NCI-H1417 treated with DMSO at 0.1 percent for 48 hours (cell line): ENCODE measurements around the gene FBXW2.

Source experiments
- DNase-seq: peaks from one replicate; lab custom pipeline; 2025; lab: John Stamatoyannopoulos, UW

The FBXW2 gene

DNA sequence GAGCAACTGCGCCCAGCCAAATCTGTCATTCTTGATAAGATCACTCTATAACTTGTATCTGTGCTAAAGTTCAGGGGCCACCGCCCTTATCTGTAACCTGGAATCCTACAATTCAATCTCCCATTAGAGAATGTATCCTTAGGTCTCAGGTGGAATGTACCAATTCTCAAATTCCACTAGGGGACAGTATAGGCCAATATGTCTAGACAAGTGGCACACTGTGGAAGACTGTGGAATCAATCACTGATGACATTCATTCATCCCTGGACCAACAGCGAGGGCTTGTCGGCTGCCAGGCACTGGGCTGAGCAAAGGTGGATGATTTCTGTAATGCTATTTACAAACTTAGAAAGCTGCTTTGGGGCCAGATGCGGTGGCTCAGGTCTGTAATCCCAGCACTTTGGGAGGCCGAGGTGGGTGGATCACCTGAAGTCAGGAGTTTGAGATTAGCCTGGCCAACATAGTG, 50.2 kb downstream of the FBXW2 start:
- no peak for DNase-seq

DNA sequence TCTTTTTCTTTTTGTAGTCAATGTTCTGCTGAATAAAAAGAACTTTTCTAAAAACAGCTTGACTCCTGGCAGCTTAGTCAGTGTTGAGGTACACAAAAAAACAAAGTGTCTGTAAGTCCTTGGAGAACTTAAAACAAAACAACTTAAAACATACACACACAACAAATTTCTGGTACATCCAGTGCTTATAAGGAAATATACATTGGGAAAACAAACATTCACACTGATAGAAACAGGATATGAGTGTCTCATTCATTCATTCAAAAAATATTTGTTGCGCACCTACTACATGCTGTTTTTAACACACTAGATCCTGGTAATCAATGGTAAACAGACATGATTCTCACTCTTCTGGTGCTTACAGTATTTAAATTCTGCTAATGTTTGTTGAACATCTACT, 51.5 kb downstream of the FBXW2 start:
- DNase-seq = no peak

DNA sequence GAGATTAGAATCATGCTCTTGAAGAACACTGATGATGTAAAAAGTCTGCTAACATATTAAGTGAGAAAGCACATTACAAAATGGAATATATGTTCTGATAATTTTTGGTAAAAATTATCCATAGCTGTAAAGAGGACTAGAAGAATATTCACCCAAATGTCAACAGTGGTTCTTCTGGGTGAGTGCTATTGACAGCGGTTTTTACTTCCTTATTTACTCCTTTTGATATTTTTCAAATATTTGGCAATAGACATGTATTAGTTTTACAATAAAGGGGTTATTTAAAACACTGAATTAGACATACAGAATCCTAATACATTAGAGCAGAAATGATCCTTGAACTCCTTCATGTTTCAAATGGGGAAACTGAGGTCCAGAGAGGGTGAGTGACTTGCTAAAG, 52.0 kb downstream of the FBXW2 start:
- DNase-seq = no peak

DNA sequence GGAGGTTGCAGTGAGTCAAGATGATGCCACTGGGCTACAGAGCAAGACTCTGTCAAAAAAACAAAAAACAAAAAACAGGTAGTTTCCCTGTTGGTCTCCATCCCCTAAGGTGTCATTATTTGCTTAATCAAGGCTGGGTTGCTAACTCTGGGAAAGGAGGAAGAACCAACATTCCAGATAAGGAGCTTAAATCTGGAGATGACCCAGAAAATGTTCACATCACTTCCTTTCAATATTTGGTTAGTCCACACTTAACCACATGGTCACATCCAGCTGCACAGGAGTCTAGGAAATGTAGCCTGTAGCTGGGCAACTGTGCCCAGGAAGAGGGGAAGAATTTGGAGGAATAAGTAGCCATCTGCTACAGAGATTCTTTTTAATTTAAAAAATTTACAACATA, 53.1 kb downstream of the FBXW2 start:
- DNase-seq = no peak

DNA sequence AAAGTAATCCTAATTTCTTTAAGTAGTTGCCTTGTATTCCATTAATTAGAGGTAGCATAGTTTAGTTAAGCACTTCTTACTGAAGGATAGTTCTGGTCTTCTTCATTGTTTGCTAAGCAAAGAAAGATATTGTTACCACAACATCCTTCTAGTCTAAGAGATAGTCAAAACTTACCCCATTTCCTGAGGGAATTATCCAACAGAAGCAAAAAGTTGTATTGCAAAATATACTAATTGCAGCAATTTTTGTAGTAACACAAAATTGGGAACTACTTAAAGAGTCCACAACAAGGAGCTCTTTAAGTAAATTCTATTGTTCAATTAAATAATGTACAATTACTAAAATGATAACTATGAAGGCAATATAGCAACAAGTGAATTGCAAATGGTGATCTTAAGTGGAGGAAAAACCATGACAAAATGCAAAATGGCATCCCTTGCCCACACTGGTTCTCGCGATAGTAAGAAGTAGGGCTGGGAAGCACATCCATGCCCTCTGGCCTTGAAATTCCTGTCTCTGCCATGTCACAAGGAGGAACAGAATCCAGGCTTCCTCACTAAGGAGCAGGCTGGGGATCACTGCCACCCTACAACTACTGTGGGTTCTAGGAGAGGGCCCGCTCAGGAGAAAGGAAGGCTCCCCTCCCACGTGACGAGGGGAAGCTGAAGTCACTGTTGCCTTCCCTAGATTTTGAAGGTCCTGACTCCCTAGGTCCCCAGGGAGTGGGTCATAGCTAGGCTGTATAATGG, 55.6 kb downstream of the FBXW2 start:
- DNase-seq = no peak

DNA sequence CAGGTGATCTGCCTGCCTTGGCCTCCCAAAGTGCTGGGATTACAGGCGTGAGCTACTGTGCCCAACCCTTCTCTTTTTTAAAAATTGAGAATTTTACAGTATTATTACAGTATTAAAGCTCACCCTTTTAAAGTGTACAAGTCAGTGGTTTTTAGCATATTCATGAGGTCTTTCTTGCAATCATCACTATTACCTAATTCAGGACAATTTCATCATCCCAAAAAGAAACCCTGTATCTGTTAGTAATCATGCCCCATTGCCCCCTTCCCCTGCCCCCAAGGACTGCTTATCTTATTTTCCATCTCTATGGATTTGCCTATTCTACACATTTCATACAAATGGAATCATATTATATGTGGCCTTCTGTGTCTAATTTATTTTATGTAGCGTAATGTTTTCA, 56.3 kb downstream of the FBXW2 start:
- no peak for DNase-seq

DNA sequence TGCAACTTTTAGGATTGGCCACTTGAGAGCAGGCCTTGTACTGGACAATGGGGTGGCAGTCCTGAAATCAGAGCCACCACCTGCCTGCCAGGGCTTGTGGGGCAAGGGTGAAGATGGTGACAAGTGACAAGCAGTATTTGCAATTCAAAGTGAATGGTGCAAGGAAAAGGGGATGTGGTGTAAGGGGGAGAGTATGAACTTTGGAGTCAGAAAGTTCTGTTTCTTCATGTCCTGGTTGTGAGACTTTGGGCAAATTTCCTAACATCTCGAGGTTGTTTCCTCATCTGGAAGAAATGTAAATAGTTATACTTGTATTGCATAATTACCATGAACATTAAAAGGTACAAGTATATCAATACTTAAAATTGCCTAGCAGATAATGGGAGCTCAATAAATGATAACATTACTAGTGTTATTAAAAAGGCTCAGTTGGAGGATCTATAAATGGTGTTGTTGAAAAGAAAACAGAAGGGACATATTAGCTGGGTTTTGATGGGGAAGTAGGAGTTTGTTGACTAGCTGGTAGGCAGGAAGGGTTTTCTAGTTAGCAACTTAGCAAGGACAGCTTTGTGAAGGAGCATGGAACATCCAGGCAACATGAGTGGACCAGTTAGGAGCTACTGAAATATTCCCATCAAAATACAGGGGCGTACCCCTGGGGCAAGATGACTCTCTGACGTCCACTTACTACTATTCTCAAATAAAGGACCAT, 57.6 kb downstream of the FBXW2 start:
- DNase-seq = no peak

DNA sequence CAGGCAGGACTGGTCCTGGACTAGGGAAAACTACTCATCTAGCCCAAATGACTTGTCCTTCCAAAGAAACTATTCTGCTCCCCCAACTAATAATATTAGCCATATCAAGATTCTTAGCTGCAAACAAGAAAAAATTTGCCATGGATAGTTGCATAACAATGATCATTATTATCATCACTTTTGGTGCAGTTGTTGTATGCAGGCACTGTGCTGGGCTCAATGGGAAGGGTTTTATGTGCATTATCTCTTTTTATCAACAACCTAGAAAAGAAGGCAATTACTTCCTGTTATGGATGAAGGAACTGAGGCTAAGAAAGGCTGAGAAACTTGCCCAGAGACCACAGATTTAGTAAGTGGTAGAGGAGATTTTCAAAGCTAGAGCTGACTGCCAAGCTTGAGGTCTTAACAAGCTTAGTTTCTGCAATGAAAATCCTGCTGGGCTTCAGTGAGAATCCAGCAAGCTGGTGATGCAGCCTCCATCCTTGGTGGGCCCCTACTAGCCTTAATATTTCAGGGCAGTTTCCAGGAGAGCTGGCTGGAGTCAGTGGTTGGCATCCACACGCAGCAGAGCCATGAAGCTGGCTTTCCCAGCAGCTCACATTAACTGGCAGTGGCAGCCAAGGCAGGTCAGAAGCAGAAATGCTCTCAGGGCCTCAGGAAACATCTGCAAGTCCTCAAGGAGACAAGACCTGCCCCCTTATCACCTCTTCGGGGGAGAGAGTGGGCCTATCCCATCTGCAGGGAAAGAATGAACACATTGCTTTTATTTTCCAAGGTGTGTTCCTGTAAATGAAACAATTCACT, 58.4 kb downstream of the FBXW2 start:
- no peak for DNase-seq

DNA sequence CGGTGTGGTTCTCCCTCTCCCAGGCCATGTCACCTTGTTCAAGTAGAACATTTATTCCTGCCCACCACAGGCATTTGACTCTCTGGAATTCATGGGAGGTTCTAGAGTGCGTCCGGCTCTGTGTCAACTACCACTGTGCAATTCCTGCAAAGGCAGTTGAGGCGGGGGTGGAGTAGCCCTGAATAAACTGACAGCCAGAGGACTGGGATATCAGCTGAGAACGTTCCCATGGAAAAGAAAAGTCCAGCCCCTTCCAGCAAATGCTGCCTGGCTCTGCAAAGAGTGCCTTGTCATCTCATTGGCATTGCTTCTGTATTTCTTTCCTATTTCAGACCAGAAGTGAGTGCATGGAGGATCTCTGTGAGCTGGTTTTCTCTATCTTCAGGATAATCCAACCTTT, 60.0 kb downstream of the FBXW2 start:
- no peak for DNase-seq

DNA sequence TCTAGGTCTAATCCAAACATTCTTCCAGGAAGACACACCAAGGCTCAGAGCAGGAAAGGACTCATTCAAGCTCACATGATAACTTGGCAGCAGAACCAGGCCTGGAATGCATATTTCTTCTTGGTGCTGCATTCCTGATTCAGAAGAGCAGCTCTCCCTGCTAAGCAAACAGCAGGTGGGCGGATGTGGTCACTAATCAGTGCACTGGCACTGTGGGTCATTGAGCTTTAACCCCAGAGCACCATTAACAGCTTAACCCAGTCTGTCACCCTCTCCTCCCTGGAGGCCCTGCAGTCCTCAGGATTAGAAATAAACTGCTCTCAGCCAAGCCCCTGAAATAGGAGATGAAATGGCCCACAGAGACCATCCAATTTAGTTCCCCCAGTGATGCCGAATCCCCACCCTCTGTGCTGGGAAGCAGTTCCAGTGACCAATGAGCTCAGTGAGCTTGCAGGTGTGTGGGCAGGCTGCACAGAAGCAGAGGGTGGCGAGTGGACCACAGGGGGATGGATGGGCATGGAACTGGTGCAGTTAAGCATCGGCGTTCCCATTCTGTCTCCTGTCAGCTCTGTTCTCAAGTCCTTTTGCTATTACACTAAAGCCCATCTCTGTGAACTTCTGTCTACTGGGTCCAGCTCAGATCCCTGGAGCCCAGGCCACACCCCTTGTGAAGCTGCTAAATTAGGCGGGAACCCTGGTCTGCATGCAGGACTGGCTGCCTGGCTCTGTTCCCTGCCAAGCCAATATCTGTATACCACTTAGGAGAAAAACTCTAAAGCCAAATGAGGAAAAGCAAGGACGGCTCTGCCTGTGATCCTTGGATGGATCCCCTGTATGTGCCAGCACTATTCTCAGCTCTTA, 62.3 kb downstream of the FBXW2 start:
- no peak for DNase-seq

DNA sequence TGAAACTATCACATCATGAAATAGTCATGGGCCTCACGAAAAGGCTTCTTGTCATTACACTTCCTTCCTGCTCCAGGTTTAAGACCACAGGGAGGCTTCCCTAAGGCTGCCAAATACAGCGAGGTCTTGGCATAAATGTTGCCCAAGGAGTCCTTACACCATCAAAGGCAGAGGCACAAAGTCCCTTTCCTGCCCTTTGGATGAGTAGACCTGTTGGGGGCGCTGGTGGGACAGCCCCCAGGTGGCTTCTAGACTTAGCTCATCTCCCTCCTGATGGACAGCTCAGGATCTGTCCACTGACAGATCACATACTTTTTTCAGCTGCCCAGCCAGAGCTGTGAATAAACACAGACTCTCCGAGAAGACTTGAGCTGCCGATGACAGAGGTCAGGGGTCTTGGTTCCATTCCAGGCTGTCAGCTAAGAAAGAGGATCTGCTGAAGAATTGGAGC, 63.4 kb downstream of the FBXW2 start:
- no peak for DNase-seq

DNA sequence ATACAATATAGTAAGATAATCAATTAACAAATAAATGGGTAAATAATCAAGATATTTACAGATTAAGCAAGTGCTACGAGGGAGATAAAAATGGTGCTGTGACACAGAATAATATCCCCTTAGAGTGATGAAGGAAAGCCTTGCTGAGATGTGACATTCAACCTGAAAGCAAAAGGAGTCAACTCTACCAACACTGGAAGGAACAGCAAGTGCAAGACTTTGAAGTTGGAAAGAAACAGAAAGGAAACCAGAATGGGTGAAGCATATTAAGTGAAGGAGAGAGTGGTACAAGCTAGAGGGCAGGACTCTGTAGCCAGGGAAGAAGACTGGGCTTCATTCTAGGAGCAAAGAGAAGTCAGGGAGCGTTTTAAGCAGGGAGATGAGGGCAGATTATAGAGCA, 66.7 kb downstream of the FBXW2 start:
- no peak for DNase-seq

DNA sequence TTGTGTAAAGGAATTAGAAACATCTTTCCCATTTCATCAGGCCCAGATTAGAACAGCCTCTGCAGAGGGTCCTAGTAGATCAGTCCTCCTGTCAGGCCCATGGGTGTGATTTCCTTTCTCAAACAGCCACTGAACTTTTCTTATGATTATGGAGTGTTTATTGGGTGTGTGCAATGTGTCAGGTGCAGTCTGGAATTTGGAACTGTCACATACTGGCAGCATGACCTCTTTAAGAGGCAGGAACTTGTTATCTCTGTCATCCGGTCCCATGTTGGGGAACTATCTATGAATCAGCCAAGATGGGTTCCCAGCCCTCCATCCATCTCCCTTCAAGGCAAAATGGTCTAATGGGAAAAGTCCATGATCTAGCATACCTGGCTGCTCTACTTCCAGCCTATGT, 67.3 kb downstream of the FBXW2 start:
- DNase-seq = no peak

DNA sequence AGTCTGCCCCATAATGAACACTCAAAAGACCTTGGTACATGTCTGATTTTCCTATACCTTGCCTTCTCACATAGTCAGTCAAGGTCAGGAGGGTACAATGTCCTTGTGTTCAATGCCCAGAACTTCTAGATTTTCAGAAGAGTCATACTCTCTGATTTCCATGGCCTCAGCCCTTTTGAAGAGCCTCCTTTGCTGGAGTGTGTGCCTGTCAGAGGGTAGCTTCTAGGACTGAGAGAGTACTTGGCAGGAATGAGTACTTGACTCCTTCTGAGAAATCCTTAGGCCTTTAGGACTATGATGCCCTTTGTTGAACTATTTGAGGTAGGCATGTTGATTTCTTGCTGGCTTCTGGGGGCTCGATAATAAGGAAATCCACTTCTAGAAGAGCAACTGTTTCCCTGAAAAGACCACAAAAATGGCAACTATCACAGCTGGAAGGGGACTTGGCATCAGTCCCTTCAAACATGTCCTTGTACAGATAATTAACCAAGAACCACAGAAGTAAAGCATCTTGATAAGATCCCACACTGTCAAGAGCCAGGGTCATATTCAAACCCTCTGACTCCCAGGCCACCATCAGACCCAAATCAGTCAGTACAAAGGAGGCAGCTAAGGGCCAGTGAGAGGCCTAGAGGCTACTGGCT, 68.3 kb downstream of the FBXW2 start:
- DNase-seq = no peak

DNA sequence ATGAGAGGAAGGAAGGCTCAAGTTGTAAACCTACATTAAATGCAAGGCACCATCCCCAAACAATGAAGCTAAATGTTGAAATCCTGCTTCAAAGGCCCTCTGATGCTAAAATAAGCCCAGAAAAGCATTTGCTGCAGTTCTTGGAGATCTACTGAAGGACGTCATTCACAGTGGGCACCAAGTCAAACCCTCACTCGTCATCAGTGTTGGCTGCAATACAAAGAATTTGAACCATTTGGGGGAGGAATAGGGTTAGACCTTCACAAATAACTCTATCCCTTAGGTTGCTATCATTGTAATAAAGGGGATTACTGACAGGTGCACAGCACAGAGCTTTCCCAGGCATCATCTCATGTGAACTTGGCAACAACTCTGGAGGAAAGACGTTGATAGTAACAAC, 69.7 kb downstream of the FBXW2 start:
- DNase-seq = no peak

DNA sequence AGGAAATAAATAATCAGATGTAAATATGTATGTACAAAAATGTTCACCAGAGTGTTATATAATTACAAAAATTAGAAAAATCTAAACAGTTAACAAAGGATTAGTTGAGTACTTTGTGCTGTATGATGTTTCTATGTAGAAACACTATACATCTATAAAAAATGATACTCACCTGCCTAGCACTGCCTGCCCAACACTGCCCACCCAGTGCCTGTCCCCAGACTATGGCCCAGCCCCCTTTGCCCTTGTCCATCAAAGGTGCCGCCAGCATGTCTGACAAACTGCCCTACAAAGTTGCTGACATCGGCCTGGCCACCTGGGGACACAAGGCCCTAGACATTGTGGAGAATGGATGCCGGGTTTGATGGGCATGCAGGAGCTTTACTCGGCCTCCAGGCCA, 72.8 kb downstream of the FBXW2 start:
- DNase-seq = no peak

DNA sequence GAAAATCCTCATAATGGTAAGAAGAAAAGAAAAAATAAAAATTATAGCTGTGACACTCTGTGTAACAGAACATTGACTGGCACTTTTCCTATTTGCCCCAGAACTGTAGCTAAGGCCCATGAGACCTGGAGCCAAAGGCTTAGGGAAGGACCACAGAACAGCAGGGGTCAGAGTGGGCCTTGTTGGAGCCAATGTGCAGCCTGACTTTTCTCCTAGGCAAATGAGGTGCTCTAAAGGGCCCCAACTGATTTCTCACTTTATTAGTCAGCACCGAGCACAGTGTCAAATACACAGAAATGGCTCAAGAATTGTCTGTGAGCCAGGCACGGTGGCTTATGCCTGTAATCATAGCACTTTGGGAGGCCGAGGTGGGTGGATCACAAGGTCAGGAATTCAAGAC, 74.9 kb downstream of the FBXW2 start:
- DNase-seq = no peak

DNA sequence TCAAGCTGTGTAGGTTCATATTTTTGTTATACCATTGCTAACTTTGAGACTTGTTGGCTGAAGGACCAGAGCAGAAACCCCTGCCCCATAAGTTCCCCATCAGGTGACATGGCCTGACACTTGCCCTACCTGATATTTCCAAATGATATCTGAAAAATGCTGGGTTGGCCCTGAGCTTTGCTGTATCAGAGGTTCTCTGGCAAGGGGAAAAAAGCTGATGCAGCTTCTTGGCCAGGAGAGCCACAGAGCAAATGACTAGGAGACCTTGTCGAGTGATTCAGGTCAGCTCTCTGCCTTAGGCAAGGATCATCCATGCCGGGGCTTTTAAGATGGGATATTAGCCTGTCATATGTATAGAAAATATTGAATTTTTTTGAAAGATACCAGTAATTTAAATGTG, 76.0 kb downstream of the FBXW2 start:
- DNase-seq = no peak

DNA sequence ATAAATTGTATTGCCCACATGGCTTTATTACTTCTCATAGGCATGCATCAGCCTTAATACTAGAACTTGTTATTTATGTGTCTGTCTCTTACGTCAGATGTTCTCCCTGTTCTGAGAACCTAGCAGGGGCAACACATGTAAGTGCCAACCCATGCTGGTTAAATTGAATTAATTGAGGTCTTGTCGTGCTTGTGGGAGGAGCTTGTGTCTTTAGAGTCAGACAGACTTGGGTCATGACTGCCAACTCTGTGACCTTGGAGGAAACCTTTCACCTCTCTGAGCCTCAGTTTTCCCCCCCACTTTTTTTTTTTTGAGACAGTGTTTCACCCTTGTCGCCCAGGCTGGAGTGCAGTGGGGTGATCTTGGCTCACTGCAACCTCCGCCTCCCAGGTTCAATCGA, 76.7 kb downstream of the FBXW2 start:
- no peak for DNase-seq

DNA sequence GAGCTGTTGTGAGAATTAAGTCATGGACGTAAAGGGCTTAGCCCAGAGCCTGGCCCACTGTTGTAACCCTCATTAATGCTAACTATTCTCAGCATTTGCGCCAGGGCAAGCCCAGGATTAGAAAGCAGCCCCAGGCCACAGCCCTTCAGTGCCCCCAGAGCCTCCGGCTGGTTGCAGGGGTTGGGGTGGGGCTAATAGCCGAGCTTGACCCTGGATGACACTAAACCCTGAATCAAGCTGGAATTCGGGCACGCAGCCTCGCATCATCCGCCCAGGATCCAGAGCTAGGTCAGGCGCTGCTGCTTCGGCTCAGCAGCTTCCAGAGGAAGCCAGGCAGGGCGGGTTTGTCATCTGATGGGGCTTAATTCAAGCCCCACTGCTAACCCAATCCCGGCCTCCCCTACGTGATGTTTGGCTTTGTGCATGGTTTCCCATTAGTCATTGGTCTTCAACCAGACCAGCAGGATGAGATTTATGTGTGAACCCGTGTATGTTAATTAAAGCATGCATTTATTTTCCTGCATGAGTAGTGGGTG, 77.8 kb downstream of the FBXW2 start:
- DNase-seq = no peak

DNA sequence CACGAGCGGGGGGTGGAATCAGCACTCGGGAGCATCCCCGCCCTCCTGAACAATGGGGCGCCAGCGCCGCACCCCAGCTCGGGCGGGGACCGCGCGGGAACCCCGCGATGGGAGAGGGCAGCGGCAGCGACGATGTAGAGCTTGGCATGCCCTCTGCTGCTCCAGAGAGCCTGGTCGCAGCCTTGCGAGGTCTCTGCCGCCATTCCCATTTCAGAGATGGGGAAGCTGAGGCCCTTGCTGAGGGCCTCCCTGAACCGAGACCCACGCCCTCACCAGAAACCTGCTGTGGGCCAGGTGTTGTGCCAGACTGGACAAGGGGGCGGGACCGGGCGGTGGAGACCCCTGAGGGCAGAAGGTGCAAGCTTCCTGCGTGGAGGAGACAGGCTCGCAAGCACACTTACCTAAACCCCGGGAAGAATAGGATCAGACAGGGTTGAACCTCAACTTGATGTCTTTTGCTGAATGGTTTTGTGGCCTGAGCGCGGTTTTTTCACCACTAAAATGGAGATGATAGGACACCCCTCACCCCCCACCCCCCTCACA, 78.3 kb downstream of the FBXW2 start:
- no peak for DNase-seq
